ENCODE measurements around the gene IZUMO2.

The IZUMO2 gene

DNA sequence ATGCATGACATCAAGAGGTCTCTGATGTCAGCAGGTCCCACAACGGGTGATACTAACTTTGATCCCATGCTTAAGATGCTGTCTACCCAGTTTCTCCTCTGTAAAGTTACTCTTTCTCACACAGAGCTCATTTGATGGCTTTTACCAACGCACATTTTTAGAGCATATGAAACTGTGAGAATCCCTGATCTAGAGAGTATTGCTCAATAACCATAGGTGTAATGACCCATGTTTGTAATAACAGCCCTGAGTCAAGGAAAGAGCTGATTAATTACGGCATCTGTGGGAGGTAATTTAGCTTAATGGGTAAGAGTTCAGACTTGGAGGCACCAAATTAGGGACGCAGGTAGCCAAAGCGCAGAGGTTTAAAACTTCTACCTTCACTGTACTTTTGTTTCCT is 18.0 kb upstream of the IZUMO2 start:
- no peaks in the 10 kb centered on the region for H3F3A ChIP-seq (ENCODE audit: control insufficient read depth, insufficient read depth)
- no peaks in the 10 kb centered on the region for H4K20me1 ChIP-seq (ENCODE audit: control insufficient read depth, insufficient read depth, low read depth, low read length)
- no peaks in the 10 kb centered on the region for H3K36me3 ChIP-seq (ENCODE audit: control insufficient read depth, low read length)
- H3K27ac ChIP-seq (ENCODE audit: low read depth, low read length), result no peak overlapping the region
- H3K79me2 ChIP-seq (ENCODE audit: control insufficient read depth, low read length), result no peaks in the 10 kb centered on the region
- no peaks in the 10 kb centered on the region for H3K9me2 ChIP-seq (replicated peaks; ENCODE audit: control insufficient read depth, low read length)
- H3K4me3 ChIP-seq (ENCODE audit: low read length), result no peak overlapping the region
- no peak overlapping the region for H3K4me2 ChIP-seq (ENCODE audit: low read length)
- H3K27me3 ChIP-seq (ENCODE audit: control insufficient read depth, low read length), result no peaks in the 10 kb centered on the region
- TF ChIP-seq EZH2phosphoT487 (IDR thresholded peaks at IDR 0.05; ENCODE audit: borderline replicate concordance, low read length), result no peak
- TF ChIP-seq, protein P1, sequence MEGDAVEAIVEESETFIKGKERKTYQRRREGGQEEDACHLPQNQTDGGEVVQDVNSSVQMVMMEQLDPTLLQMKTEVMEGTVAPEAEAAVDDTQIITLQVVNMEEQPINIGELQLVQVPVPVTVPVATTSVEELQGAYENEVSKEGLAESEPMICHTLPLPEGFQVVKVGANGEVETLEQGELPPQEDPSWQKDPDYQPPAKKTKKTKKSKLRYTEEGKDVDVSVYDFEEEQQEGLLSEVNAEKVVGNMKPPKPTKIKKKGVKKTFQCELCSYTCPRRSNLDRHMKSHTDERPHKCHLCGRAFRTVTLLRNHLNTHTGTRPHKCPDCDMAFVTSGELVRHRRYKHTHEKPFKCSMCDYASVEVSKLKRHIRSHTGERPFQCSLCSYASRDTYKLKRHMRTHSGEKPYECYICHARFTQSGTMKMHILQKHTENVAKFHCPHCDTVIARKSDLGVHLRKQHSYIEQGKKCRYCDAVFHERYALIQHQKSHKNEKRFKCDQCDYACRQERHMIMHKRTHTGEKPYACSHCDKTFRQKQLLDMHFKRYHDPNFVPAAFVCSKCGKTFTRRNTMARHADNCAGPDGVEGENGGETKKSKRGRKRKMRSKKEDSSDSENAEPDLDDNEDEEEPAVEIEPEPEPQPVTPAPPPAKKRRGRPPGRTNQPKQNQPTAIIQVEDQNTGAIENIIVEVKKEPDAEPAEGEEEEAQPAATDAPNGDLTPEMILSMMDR (IDR thresholded peaks at IDR 0.05; ENCODE audit: low read depth, low read length, poor library complexity, severe bottlenecking), result no peak
- H3K9me3 ChIP-seq (ENCODE audit: control insufficient read depth, insufficient read depth, low read length), result no peaks in the 10 kb centered on the region
- H3K4me1 ChIP-seq (ENCODE audit: control insufficient read depth, low read length), result no peaks in the 10 kb centered on the region

DNA sequence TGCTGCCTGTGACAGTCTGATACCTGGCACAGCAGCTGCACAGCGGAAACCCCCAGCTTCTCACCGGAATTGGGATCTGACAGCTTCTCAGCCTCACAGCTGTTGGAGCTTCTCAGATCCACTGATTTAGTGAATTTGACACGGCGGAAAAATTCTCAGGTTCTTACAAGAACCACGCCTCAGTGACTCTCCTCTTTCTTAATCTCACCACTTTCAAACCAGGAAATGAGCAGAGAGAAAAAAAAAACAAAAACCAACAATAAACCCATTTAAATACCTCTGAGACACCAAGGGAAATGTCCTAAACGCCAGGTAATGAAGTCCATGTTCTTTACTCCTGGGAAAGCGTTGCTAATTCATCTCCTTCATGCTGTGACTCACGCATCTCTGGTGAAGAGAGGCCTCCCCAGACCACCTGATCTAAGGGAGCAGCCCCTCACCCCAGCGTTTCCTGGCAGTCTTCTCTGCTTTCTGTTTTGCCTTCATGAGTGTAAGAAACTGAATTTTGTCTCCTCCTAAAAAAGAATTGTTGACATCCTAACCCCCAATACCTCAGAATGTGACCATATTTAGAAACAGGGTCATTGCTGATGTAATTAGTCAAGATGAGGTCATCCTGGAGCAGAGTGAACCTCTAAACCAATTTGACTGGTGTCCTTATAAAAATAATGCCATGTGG is 15.9 kb upstream of the IZUMO2 start:
- no peak overlapping the region for H3K4me3 ChIP-seq (ENCODE audit: low read length)
- no peaks in the 10 kb centered on the region for H3K36me3 ChIP-seq (ENCODE audit: control insufficient read depth, low read length)
- no peaks in the 10 kb centered on the region for H4K20me1 ChIP-seq (ENCODE audit: control insufficient read depth, insufficient read depth, low read depth, low read length)
- no peak overlapping the region for H3K4me2 ChIP-seq (ENCODE audit: low read length)
- H3K9me2 ChIP-seq (replicated peaks; ENCODE audit: control insufficient read depth, low read length), result no peaks in the 10 kb centered on the region
- no peak overlapping the region for H3K27ac ChIP-seq (ENCODE audit: low read depth, low read length)
- TF ChIP-seq, protein P1 (IDR thresholded peaks at IDR 0.05; ENCODE audit: low read depth, low read length, poor library complexity, severe bottlenecking), result no peak
- no peak for TF ChIP-seq EZH2phosphoT487 (IDR thresholded peaks at IDR 0.05; ENCODE audit: borderline replicate concordance, low read length)
- H3K79me2 ChIP-seq (ENCODE audit: control insufficient read depth, low read length), result no peaks in the 10 kb centered on the region
- no peaks in the 10 kb centered on the region for H3F3A ChIP-seq (ENCODE audit: control insufficient read depth, insufficient read depth)
- H3K27me3 ChIP-seq (ENCODE audit: control insufficient read depth, low read length), result no peaks in the 10 kb centered on the region
- no peaks in the 10 kb centered on the region for H3K4me1 ChIP-seq (ENCODE audit: control insufficient read depth, low read length)
- H3K9me3 ChIP-seq (ENCODE audit: control insufficient read depth, insufficient read depth, low read length), result no peaks in the 10 kb centered on the region; the same call in 1 of the 2 replicates

DNA sequence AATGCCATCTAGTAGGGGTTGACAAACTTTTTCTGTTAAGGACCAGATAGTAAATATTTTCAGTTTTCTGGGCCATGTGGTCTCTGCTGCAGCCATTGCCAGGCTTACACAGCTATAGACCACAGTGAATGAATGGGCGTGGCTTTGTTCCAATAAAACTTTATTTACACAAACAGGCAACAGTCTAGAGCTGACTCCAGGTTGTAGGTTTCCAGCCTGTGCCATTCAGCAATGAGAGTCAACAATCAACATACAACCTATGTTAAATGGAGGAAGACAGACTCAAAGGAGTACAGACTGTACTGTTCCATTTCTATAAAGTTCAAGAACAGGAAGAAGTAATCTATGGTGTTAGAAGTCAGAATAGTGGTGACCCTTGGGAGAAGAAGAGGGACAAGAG is 15.2 kb upstream of the IZUMO2 start:
- Histone ChIP-seq H3F3A (ENCODE audit: control insufficient read depth, insufficient read depth) (no peaks in the 10 kb centered on the region), H3K4me2 (ENCODE audit: low read length) (no peak overlapping the region), H3K9me2 (replicated peaks; ENCODE audit: control insufficient read depth, low read length) (no peaks in the 10 kb centered on the region), H4K20me1 (ENCODE audit: control insufficient read depth, insufficient read depth, low read depth, low read length) (no peaks in the 10 kb centered on the region), H3K79me2 (ENCODE audit: control insufficient read depth, low read length) (no peaks in the 10 kb centered on the region), H3K4me3 (ENCODE audit: low read length) (no peak overlapping the region), H3K36me3 (ENCODE audit: control insufficient read depth, low read length) (no peaks in the 10 kb centered on the region), H3K4me1 (ENCODE audit: control insufficient read depth, low read length) (no peaks in the 10 kb centered on the region), H3K9me3 (ENCODE audit: control insufficient read depth, insufficient read depth, low read length) (no peaks in the 10 kb centered on the region; the same call in 1 of the 2 replicates), H3K27ac (ENCODE audit: low read depth, low read length) (no peak overlapping the region), H3K27me3 (ENCODE audit: control insufficient read depth, low read length) (no peaks in the 10 kb centered on the region)
- TF ChIP-seq EZH2phosphoT487 (IDR thresholded peaks at IDR 0.05; ENCODE audit: borderline replicate concordance, low read length), result no peak
- TF ChIP-seq, protein P1 (IDR thresholded peaks at IDR 0.05; ENCODE audit: low read depth, low read length, poor library complexity, severe bottlenecking), result no peak

All from DOHH2 (cell line).